ENCODE measurements around the gene ST6GAL1.

Gene ST6GAL1

DNA sequence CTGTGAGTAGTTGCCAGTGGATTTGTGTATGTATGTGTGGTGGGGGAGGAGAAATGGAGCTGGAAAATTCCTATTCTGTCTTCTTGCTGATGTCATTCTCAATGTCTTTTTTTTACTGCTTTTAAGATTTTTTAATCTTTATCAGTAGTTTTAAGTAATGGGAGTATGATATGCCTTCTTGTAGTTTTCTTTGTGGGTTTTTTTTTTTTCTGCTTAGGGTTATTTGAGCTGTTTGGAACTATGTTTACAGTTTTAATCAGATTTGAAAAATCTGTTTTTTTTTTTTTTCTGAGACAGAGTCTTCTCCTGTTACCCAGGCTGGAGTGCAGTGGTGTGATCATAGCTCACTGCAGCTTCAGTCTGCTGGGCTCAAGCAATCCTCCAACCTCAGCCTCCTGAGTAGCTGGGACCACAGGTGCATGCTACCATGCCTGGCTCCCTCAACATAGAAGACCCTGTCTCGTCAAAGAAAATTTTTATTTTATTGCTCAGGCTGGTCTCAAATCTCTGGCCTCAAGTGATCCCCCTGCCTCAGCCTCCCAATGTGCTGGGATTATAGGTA is 171.8 kb downstream of the ST6GAL1 start:
- Histone ChIP-seq H3K4me3 (ENCODE audit: insufficient read length, low read depth) (no peak overlapping the region), H3K27me3 (ENCODE audit: insufficient read depth, insufficient read length) (no peaks in the 10 kb centered on the region), H3K9ac (ENCODE audit: insufficient read length, low read depth) (no peak overlapping the region), H3K36me3 (ENCODE audit: insufficient read depth, insufficient read length, low read length) (no peaks in the 10 kb centered on the region), H3K4me1 (ENCODE audit: insufficient read depth, insufficient read length) (no peaks in the 10 kb centered on the region), H3K9me3 (ENCODE audit: insufficient read depth, low read length) (0 out of 2 replicates have a peak, but pooled peaks cover 5% of the 10 kb centered on the region)
- TF ChIP-seq YY1 (IDR thresholded peaks at IDR 0.05; ENCODE audit: insufficient read depth, insufficient read length) (no peak), ZNF274 (IDR thresholded peaks at IDR 0.05; ENCODE audit: low read depth, low read length) (no peak), SUZ12 (IDR thresholded peaks at IDR 0.05; ENCODE audit: extremely low read depth, insufficient read depth, insufficient read length) (no peak)
- DNase-seq (ENCODE audit: low read depth, low spot score) = no peak

DNA sequence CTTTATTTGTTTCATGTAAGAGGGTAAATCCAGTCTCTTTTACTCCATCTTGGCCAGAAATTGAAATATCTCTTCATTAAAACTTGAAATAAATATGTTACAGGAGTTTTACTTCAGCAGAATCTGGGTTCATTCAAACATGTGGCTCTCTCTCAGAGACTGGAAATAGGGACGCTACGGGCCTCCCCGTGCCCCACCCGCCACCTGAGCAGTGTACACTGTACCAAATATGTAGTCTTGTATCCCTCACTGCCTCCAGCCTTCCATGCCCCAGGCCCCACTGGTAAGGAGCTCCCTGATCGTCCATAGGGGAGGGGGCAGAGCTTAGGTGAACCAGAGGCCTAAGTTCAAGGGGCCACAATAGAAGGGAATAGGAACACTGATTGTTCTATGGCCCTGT is 172.9 kb downstream of the ST6GAL1 start:
- Histone ChIP-seq H3K36me3 (ENCODE audit: insufficient read depth, insufficient read length, low read length) (no peaks in the 10 kb centered on the region), H3K9me3 (ENCODE audit: insufficient read depth, low read length) (0 out of 2 replicates have a peak, but pooled peaks cover 5% of the 10 kb centered on the region), H3K4me3 (ENCODE audit: insufficient read length, low read depth) (no peak overlapping the region), H3K9ac (ENCODE audit: insufficient read length, low read depth) (no peak overlapping the region), H3K4me1 (ENCODE audit: insufficient read depth, insufficient read length) (no peaks in the 10 kb centered on the region), H3K27me3 (ENCODE audit: insufficient read depth, insufficient read length) (no peaks in the 10 kb centered on the region)
- no peak for TF ChIP-seq ZNF274 (IDR thresholded peaks at IDR 0.05; ENCODE audit: low read depth, low read length)
- TF ChIP-seq SUZ12 (IDR thresholded peaks at IDR 0.05; ENCODE audit: extremely low read depth, insufficient read depth, insufficient read length) = no peak
- no peak for TF ChIP-seq YY1 (IDR thresholded peaks at IDR 0.05; ENCODE audit: insufficient read depth, insufficient read length)
- DNase-seq (ENCODE audit: low read depth, low spot score) = no peak

- no peak overlapping the region for H3K4me3 ChIP-seq (ENCODE audit: insufficient read length, low read depth)
- 0 out of 2 replicates have a peak, but pooled peaks cover 5% of the 10 kb centered on the region for H3K9me3 ChIP-seq (ENCODE audit: insufficient read depth, low read length)
- no peaks in the 10 kb centered on the region for H3K36me3 ChIP-seq (ENCODE audit: insufficient read depth, insufficient read length, low read length)
- DNase-seq (ENCODE audit: low read depth, low spot score) = no peak
- no peak overlapping the region for H3K9ac ChIP-seq (ENCODE audit: insufficient read length, low read depth)
- H3K4me1 ChIP-seq (ENCODE audit: insufficient read depth, insufficient read length) = no peaks in the 10 kb centered on the region
- H3K27me3 ChIP-seq (ENCODE audit: insufficient read depth, insufficient read length) = no peaks in the 10 kb centered on the region
- no peak for TF ChIP-seq ZNF274 (IDR thresholded peaks at IDR 0.05; ENCODE audit: low read depth, low read length)
Measured at GRCh38 chr3:187104342-187104741, 174.0 kb downstream of the ST6GAL1 start.

- DNase-seq (ENCODE audit: low read depth, low spot score) = no peak
- TF ChIP-seq ZNF274 (IDR thresholded peaks at IDR 0.05; ENCODE audit: low read depth, low read length) (no peak), SUZ12 (IDR thresholded peaks at IDR 0.05; ENCODE audit: extremely low read depth, insufficient read depth, insufficient read length) (no peak), YY1 (IDR thresholded peaks at IDR 0.05; ENCODE audit: insufficient read depth, insufficient read length) (no peak)
- H3K4me3 ChIP-seq (ENCODE audit: insufficient read length, low read depth) = no peak overlapping the region
- no peaks in the 10 kb centered on the region for H3K27me3 ChIP-seq (ENCODE audit: insufficient read depth, insufficient read length)
- no peaks in the 10 kb centered on the region for H3K36me3 ChIP-seq (ENCODE audit: insufficient read depth, insufficient read length, low read length)
- 0 out of 2 replicates have a peak, but pooled peaks cover 5% of the 10 kb centered on the region for H3K9me3 ChIP-seq (ENCODE audit: insufficient read depth, low read length)
- H3K4me1 ChIP-seq (ENCODE audit: insufficient read depth, insufficient read length) = no peaks in the 10 kb centered on the region
- no peak overlapping the region for H3K9ac ChIP-seq (ENCODE audit: insufficient read length, low read depth)
Measured at GRCh38 chr3:187104933-187105332, 174.6 kb downstream of the ST6GAL1 start.

GRCh38 chr3:187105700-187106099 is 175.4 kb downstream of the ST6GAL1 start:
- peaks cover 6% of the 10 kb centered on the region for H3K36me3 ChIP-seq (ENCODE audit: insufficient read depth, insufficient read length, low read length)
- H3K9me3 ChIP-seq (ENCODE audit: insufficient read depth, low read length) = 0 out of 2 replicates have a peak, but pooled peaks cover 1% of the 10 kb centered on the region

GRCh38 chr3:187107989-187108388 is 177.7 kb downstream of the ST6GAL1 start:
- DNase-seq (ENCODE audit: low read depth, low spot score) = no peak
- no peaks in the 10 kb centered on the region for H3K4me1 ChIP-seq (ENCODE audit: insufficient read depth, insufficient read length)
- no peak overlapping the region for H3K9ac ChIP-seq (ENCODE audit: insufficient read length, low read depth)
- no peaks in the 10 kb centered on the region for H3K27me3 ChIP-seq (ENCODE audit: insufficient read depth, insufficient read length)
- H3K4me3 ChIP-seq (ENCODE audit: insufficient read length, low read depth) = no peak overlapping the region
- H3K9me3 ChIP-seq (ENCODE audit: insufficient read depth, low read length) = no peaks in the 10 kb centered on the region
- TF ChIP-seq ZNF274 (IDR thresholded peaks at IDR 0.05; ENCODE audit: low read depth, low read length) = no peak
- TF ChIP-seq YY1 (IDR thresholded peaks at IDR 0.05; ENCODE audit: insufficient read depth, insufficient read length) = no peak
- no peak for TF ChIP-seq SUZ12 (IDR thresholded peaks at IDR 0.05; ENCODE audit: extremely low read depth, insufficient read depth, insufficient read length)
- H3K36me3 ChIP-seq (ENCODE audit: insufficient read depth, insufficient read length, low read length) = peaks cover 7% of the 10 kb centered on the region

More at GRCh38 chr3:187105700-187106099, 175.4 kb downstream of the ST6GAL1 start:
- no peaks in the 10 kb centered on the region for H3K4me1 ChIP-seq (ENCODE audit: insufficient read depth, insufficient read length)
- no peaks in the 10 kb centered on the region for H3K27me3 ChIP-seq (ENCODE audit: insufficient read depth, insufficient read length)
- H3K4me3 ChIP-seq (ENCODE audit: insufficient read length, low read depth) = no peak overlapping the region
- TF ChIP-seq YY1 (IDR thresholded peaks at IDR 0.05; ENCODE audit: insufficient read depth, insufficient read length) (no peak), ZNF274 (IDR thresholded peaks at IDR 0.05; ENCODE audit: low read depth, low read length) (no peak), SUZ12 (IDR thresholded peaks at IDR 0.05; ENCODE audit: extremely low read depth, insufficient read depth, insufficient read length) (no peak)
- no peak overlapping the region for H3K9ac ChIP-seq (ENCODE audit: insufficient read length, low read depth)
- DNase-seq (ENCODE audit: low read depth, low spot score) = no peak

DNA sequence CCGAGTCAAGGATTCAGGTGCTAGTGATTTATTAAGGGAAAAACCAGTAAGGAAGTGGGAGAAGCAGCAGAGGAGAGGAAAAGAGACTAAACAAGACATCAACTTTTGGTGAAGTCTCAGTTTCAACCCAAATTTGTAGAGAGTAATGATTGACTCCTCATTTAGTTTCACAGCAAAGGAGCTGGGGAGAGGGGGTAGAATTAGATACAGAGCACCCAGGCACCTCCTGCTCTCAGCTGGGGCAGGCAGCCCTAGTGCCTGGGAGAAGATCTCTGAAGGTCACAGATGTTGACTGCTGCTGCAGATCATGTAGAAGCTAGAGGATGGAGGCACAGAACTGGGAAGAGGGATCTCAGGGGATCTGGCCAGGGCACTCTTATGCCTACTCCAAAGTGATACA is 179.8 kb downstream of the ST6GAL1 start:
- Histone ChIP-seq H3K27me3 (ENCODE audit: insufficient read depth, insufficient read length) (no peaks in the 10 kb centered on the region), H3K9me3 (ENCODE audit: insufficient read depth, low read length) (no peaks in the 10 kb centered on the region), H3K36me3 (ENCODE audit: insufficient read depth, insufficient read length, low read length) (peaks cover 7% of the 10 kb centered on the region), H3K4me1 (ENCODE audit: insufficient read depth, insufficient read length) (no peaks in the 10 kb centered on the region), H3K4me3 (ENCODE audit: insufficient read length, low read depth) (no peak overlapping the region), H3K9ac (ENCODE audit: insufficient read length, low read depth) (no peak overlapping the region)
- TF ChIP-seq SUZ12 (IDR thresholded peaks at IDR 0.05; ENCODE audit: extremely low read depth, insufficient read depth, insufficient read length) (no peak), YY1 (IDR thresholded peaks at IDR 0.05; ENCODE audit: insufficient read depth, insufficient read length) (no peak), ZNF274 (IDR thresholded peaks at IDR 0.05; ENCODE audit: low read depth, low read length) (no peak)
- no peak for DNase-seq (ENCODE audit: low read depth, low spot score)
